Brain pericyte (primary cell): ENCODE results near the gene YTHDF1.

ENCODE experiments used
- DNase-seq: peaks from one replicate; pipeline ENCODE4 v3.0.0-alpha.2; 2012; ENCODE audit warnings: low read depth, low spot score

Gene YTHDF1

GRCh38 chr20:63186528-63187316 lies 29.2 kb downstream of the YTHDF1 start:
- no peak for DNase-seq

GRCh38 chr20:63186084-63186483 lies 29.8 kb downstream of the YTHDF1 start:
- DNase-seq = no peak

- DNase-seq = no peak
Observed at GRCh38 chr20:63185215-63185796, 30.6 kb downstream of the YTHDF1 start.

- DNase-seq = no peak
Observed at GRCh38 chr20:63183422-63184146, 32.3 kb downstream of the YTHDF1 start.

- DNase-seq = no peak
Observed at GRCh38 chr20:63182946-63183415, 33.0 kb downstream of the YTHDF1 start.

- DNase-seq = no peak
Observed at GRCh38 chr20:63182425-63182824, 33.5 kb downstream of the YTHDF1 start.

- DNase-seq = no peak
Observed at GRCh38 chr20:63181226-63181625, 34.7 kb downstream of the YTHDF1 start.

- DNase-seq = no peak
Observed at GRCh38 chr20:63180569-63181185, 35.3 kb downstream of the YTHDF1 start.

- DNase-seq = no peak
Observed at GRCh38 chr20:63179687-63180568, 36.0 kb downstream of the YTHDF1 start.

GRCh38 chr20:63178889-63179686 lies 36.8 kb downstream of the YTHDF1 start:
- DNase-seq = no peak

- DNase-seq = no peak
Observed at GRCh38 chr20:63178446-63178820, 37.5 kb downstream of the YTHDF1 start.

- no peak for DNase-seq
Observed at GRCh38 chr20:63177785-63178445, 38.0 kb downstream of the YTHDF1 start.

GRCh38 chr20:63177134-63177784 lies 38.7 kb downstream of the YTHDF1 start:
- DNase-seq = no peak

GRCh38 chr20:63176427-63177133 lies 39.4 kb downstream of the YTHDF1 start:
- no peak for DNase-seq

GRCh38 chr20:63176034-63176426 lies 39.9 kb downstream of the YTHDF1 start:
- DNase-seq = no peak

GRCh38 chr20:63175038-63175895 lies 40.7 kb downstream of the YTHDF1 start:
- DNase-seq = no peak

GRCh38 chr20:63174309-63175037 lies 41.5 kb downstream of the YTHDF1 start:
- no peak for DNase-seq
